HG03521 (cell line): ENCODE results near the gene PRR19.

Source experiments
- ATAC-seq: cut with Tn5 transposase; IDR thresholded peaks from one replicate; pipeline ENCODE4 v1.9.1; 2021; ENCODE audit warnings: mild to moderate bottlenecking, moderate library complexity; ENCODE audit not compliant: unreplicated experiment

Gene PRR19

DNA sequence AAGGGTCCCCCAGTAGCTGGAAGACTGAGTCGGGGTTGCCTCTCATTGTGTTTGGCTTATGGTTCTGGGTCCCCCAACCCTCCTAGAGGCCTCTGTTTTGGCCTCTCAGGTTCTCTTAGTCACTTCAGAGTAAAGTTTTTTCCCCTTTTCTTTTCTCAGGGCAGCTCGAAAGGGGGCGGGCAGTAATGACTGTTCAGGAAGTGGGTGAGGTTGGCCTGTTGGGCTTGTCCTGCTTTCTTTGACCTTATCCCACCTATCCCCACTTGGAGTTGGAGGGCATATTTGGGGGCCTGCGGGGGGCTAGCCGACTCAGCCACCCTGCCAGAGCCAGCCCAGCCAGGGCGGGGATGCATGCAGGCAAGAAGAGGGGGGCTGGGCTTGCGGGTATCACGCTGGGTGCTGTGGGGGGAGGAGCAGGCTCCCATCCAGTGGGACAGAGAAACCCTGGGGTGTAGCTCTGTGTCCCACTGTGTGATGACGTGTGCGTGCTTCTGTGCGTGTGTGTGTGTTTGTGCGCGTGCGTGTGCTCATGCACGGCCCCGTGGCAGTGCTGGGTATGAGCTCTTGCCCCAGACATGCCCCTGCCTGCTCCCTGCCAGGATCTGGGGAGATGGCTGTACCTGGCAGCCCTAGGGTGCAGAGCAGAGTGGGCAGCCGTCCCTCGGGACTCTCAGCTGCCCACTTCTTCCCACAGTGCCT lies 31.4 kb upstream of the PRR19 start:
- no peak for ATAC-seq

DNA sequence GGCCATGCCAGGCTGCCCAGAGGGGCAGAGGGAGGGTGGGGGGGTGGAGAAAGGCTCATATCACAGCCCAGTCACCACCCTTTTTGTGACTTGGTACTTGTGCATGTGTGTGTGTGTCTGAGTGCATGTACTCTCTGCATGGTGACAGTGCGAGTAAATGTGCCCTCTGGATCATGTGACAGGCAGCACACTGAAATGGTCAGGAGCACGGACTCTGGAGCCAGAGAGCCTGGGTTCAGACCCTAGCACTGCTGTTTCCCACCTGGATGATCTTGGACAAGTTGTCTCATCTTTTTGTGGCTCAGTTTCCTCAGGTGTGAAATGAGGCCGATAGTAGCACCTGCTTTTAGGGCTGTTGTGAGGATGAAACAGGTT lies 30.9 kb upstream of the PRR19 start:
- ATAC-seq = no peak

DNA sequence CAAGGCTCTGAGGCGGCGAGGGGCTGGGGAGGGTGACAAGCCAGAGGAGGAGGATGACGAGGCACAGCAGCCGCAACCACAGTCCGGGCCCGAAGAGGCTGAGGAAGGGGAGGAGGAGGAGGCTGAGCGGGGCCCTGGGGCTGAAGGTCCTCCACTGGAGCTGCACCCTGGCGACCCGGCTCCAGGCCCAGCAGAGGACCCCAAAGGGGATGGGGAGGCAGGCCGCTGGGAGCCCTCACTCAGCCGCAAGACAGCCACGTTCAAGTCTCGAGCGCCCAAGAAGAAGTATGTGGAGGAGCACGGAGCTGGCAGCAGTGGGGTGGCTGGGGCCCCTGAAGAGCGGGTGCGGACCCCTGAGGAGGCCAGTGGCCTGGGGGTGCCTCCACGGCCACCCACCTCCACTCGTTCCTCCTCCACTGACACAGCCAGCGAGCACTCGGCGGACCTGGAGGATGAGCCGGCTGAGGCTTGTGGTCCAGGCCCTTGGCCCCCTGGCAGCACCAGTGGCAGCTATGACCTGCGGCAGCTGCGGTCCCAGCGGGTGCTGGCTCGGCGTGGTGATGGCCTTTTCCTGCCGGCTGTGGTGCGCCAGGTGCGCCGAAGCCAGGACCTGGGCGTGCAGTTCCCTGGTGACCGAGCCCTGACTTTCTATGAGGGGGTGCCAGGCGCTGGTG lies 29.9 kb upstream of the PRR19 start:
- ATAC-seq = no peak

DNA sequence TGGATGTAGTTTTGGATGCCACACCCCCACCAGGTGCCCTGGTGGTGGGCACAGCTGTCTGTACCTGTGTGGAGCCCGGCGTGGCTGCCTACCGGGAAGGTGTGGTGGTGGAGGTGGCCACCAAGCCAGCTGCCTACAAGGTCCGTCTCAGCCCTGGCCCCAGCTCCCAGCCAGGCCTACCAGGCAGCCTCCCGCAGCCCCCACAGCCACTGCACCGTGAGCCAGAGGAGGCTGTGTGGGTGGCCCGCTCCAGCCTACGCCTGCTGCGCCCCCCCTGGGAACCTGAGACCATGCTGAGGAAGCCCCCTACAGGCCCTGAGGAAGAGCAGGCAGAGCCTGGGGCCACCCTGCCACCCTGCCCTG lies 29.4 kb upstream of the PRR19 start:
- ATAC-seq = no peak

DNA sequence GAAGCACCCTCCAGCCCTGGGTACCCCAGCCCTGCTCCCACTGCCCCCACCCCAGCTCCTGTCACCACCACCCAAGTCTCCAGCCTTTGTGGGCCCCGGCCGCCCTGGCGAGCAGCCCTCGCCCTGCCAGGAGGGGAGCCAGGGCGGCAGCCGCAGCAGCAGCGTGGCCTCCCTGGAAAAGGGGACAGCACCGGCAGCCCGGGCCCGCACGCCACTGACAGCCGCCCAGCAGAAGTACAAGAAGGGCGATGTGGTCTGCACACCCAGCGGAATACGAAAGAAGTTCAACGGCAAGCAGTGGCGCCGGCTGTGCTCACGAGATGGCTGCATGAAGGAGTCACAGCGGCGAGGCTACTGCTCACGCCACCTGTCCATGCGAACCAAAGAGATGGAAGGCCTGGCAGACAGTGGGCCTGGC lies 28.9 kb upstream of the PRR19 start:
- ATAC-seq = no peak

DNA sequence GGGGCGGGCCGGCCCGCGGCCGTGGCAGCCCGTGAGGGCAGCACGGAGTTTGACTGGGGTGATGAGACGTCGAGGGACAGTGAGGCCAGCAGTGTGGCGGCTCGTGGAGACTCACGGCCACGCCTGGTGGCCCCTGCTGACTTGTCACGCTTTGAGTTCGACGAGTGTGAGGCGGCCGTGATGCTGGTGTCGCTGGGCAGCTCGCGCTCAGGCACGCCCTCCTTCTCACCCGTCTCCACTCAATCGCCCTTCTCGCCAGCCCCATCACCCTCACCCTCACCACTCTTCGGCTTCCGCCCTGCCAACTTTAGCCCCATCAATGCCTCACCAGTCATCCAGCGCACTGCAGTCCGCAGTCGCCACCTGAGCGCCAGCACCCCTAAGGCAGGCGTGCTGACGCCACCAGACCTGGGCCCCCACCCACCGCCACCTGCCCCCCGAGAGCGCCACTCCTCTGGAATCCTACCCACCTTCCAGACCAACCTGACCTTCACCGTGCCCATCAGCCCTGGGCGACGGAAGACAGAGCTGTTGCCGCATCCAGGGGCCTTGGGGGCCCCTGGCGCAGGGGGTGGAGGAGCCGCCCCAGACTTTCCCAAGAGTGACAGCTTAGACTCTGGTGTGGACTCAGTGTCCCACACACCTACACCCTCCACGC lies 28.4 kb upstream of the PRR19 start:
- no peak for ATAC-seq

DNA sequence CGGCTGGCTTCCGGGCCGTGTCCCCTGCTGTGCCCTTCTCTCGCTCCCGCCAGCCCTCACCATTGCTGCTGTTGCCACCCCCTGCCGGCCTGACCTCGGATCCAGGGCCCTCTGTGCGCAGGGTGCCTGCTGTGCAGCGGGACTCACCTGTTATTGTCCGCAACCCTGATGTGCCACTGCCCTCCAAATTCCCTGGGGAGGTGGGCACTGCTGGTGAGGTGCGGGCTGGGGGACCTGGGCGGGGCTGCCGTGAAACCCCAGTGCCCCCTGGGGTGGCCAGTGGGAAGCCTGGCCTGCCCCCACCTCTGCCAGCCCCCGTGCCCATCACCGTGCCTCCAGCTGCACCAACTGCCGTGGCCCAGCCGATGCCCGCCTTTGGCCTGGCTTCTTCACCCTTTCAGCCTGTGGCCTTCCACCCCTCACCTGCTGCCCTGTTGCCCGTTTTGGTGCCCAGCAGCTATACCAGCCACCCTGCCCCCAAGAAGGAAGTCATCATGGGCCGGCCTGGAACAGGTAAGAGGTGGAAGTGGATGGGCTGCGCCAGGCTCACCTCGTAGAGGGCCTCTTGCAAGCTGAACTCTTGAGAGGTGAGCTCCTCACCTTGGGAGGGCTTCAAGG lies 27.8 kb upstream of the PRR19 start:
- no peak for ATAC-seq

DNA sequence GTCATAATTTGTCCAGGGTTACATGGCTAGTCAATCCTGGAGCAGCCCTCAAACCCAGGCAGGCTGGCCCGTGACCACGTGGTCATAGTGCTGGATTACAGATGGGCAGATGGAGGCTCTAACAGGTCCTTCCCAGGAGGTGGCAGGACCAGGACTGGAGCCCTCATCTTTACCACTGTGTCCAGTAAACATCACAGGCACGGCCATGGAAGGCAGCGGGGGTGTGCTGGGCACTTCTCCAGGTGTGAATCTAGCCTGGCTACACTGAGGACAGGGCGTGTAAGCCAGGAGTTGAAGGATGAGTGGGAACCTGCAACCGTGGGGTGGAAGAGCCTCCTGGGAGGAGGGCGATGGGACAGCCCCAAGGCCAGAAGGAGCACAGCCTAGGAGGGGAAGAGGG lies 26.8 kb upstream of the PRR19 start:
- no peak for ATAC-seq

DNA sequence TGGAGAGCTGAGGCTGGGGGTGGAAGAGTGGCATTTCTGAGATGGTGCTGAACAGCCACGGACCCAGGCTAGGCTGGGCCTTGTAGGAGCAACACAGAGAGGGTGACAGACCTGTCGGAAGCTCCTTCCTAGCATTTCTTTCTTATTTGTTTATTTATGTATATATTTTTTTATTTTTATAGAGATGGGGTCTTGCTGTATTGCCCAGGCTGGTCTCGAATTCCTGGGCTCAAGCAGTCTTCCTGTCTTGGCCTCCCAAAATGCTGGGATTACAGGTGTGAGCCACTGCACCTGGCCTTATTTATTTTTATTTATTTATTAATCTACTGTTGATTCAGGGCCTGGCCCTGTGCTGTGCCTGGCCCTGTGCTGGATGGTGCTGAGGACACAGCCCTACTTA lies 26.4 kb upstream of the PRR19 start:
- no peak for ATAC-seq

DNA sequence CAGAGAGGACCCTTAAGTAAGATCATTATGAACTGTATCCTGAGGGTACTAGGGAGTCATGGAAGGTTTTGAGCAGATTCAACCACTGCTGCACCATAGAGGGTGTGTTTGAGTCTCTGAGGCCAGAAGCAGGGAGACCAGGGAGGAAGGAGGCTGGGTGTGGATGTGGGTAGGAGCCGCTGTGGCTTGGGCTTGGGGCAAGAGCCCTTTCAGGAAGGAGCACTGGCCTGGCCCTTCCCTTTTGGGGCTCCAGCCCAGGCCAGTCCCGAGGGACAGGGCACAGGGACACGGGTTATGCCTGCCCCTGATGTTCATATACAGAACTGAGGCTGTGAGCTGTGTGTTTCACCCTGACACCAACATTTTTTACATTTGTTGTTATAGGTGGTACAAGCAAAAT lies 25.6 kb upstream of the PRR19 start:
- ATAC-seq = no peak

DNA sequence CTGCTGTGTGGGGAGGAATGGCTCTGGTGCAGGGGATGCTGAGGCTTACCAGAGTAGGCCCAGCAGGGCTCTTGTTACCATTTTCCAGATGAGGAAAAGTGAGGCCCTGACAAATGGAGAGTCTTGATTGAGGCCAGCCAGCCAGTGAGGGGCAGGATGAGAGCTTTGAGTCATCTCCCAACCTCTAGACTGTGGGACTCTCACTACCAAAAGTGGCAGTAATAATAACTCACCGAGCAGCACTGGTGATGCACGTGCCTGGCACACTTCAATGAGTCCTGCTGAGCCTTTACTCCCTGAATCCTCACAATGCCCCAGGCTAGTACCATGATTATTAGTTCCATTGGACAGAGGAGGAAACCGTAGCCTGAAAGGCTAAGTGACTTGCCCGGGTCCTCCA lies 25.1 kb upstream of the PRR19 start:
- ATAC-seq = no peak

DNA sequence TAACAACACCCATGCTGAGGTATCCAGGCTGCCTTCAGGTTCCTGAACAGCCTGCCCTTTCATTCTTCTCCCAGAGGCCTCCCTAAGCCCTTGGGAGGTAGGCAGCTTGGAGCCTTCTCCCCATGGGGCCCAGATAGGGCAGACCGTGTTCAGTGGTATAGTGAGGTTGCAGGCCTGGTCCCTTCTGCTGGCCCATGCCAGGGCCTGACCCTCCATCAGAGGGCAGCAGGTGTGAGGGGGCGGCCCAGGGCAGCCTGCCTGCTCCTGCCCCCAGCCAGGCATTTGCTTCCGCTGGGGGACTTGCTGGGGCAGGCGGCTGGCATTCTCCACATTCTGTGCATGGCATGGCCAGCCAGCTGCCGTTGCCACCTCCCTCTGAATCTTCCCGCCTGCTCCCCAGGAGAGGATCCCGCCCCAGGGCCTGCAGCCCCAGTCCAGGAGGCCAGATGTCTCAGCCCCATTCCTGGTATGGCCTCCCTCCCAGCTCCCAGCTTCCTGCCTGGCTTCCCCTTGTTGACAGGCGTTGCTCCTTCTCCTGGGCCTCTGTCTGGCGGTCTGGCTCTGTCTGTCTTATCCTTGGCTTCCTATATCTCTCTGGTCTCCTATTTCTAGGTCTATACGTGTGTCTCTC lies 24.0 kb upstream of the PRR19 start:
- no peak for ATAC-seq

DNA sequence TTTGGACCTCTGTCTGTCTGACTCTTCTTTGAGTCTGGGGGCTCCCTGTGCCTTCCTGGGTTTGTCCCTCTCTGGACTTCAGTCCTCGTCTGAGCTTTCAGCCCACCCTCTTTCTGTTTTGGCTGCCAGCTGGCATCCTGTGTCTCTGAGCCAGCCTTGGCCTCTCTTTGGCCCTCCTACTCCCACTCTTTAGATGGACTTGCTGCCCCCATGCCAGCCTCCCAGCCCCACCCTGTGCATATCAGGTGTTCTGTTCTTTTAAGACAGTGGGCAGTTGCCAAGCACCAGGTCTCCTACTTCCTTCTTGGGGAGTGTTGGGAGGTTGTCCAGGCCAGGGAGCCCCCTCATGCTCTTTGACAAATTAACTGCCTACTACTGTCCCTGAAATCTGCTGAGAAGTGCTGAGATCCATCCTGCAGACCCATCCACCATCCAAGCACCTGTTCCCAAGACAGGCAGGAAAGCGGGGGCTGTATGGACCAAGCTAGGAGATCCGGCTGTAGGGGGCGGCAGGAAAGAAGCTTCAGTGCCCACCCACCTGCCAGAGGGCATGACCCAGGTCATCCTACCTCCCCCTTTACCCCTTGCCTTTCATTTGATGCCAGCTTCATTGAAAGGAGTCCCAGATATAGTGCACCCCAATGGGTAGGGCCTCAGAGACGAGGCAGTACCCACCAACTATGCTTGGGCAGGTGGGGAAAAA lies 23.3 kb upstream of the PRR19 start:
- no peak for ATAC-seq

DNA sequence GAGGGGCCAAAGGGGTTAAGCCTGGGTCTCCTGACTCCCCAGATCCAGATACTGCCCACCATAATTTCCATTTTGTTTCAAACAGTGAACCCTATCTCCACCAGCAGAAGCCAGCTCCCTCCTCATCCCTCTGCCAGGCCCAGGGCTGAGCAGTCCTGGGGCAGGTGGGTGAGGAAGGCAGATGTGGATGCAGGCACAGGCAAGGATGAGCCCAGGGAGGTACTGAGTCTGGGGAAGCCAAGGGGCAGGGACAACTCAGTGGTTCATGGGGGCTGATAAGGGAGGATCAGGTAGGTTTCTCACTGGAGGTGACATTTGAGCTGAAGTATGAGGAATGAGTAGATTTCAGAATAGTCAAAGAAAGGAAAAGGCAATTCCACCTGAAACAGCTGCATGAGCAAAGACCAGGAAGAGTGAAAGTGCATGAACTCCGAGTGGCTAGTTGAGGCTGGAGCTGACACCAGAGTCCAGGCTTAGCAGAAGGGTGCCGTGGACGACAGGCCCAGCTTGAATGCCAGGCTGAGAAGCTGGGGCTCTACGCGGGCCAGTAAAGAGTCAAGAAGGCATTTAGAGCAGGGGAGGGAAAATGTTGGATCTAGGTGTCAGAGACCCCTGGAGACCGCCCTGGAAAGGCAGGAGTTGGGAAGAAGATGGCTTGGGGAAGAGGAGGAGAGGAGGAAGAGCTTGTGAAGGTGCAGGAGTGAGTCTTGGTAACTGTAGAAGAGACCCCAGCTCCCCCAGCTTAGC lies 22.6 kb upstream of the PRR19 start:
- ATAC-seq = no peak

DNA sequence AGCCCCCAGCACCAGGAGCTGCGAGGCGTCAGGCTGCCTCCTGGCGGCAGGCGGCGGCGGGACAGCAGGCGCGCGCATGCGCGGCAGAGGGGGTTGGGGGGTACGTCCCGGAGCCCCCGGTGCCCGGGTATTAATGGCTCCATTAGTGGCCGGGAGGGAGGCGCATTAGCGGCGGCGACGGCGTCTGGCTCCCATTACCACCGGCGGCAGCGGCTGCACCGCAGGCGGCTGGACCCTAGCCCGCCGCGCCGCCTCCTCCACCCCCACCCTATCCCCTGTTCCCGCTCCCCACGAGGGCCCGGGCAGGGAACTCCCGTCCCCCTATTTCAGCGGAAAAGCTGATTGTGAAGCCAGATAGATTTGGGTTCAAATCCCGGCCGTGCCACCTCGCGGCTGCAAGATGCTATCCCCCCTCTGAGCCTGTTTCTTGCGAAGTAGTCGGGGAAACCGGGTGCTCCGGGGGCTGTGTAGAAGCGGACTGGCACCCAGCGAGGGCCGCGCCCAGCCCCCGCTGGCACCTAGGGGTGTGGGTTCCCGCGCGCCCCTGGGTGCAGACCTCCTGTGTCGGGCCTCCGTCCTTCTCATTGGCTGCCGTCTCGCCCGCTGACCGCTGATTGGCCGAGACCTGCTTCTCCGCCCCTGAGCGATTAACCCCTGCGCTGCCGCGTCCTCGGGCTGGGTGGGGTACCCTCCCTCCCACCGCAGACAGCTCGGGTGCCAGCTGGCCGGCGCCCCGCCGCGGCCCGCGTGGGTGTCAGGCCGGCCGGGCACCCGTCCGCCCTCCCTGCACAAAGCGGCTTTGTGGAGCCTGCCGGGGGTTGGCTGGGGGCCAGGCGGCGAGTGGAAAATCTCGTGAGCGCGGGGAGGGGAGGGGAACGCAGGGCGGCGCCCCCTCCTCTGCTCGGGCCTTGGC lies 21.8 kb upstream of the PRR19 start:
- peak; percentile 27 for ATAC-seq

DNA sequence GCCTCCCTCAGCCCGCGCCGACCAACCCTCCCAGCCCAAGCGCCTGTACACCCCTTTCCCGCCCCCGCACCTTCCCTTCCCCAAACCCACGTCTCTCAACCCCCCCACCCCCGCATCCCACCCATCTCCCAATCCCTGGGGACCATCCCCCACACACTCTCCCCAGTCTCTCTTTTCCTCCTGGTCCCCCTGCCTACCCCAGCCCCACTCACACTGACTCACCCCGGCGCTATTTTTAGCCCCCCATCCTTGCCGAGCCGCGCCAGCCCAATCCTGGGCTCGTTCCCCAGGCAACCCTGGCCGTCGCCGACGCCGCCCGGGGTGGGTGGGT lies 21.2 kb upstream of the PRR19 start:
- ATAC-seq = no peak

DNA sequence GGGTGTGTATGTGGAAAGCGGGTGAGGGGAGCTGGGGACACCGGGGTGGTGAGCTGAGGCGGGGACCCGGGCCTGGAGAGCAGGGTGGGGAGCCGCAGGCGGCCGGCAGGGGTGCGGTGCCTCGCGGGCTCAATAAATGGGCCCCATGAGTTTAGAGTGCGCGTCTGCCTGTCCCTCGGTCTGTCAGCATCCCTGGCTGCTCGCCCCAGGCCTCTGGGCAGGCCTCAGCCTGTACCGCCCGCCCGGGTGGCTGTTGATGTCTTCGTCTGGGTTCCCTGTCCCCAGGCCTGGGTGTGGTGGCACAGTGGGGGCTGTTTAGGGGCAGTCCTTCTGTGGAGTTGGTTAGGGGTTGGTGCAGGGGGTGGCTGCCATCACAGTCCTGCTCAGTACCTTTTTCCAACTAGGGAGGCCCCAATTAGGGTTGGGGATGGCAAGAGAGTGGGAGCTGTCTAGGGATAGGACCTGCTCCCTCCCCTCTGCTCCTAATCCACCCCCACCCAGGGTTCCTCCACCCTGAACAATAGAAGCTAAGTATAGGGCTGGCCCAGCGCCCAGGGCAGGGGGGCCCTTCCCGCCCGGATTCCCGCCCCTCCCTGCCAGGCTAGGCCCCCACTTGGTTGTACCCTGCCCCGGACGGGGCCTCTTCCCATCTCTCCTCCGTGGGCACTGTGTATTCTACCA lies 20.6 kb upstream of the PRR19 start:
- ATAC-seq = no peak

DNA sequence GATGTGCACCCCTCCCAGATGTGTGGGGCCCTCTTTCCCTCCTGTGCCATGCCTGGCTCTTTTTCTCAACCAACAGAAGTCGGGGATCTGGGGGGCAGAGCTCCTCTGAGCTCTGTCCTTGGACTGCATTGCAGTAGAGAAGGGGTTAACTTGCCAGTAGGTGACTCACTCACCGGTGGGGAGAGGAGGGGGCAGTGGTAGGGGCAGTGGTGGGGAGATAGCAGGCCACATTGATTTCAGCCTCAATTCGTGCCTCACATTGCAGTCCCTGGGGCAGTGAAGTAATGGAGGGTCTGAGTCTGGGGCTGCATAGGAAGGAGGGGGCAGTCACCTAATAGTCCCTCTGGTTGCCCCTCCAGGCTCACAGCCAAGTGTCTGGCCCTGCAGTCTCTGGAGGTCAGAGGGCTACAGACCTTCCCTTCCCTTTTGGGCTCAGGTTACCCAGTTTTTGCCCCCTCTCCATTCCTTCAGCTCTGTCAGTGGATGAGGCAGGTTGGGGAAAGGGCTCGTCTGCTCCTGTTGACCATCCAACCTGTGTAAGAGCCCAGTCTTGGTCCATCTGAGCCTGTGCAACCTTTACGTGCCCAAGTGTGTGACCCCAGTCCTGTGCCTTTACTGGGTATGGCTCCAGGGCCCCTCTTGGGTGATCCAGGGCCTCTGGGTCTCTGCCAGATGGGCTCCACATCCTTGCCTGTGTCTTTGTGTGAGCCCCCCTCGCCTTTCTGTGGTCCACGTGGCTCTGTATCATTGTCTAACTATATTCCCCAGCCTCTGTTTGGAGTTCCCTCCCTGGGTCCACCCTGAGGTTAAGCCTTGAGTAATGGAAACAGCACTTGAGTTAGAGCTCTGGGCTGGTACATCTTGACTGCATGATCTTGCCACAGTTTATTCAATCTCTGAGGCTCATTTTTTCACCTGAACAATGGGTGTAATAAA lies 19.8 kb upstream of the PRR19 start:
- no peak for ATAC-seq
